ENCODE results near the gene KRTAP5-5. TPM values are rescaled to one million over a fixed set of nuclear protein-coding genes. Genes with fewer than 3 reads are reported as not detected.

Gene KRTAP5-5
- total RNA-seq, 1 experiment from 2014 or later, result not detected

GRCh38 chr11:1630271-1630670, 696 bp downstream of the KRTAP5-5 start:
- Mint-ChIP-seq H3K27ac (no peak overlapping the region), H3K4me3 (no peak overlapping the region; a peak in 1 of 5 replicates), H3K9me3 (no peaks in the 10 kb centered on the region), H3K36me3 (ENCODE audit: insufficient read depth in 1 of 3, low read depth in 3 of 3) (no peaks in the 10 kb centered on the region), H3K4me1 (peaks cover 6 to 7% of the 10 kb centered on the region in 2 experiments), H3K27me3 (ENCODE audit: low read depth) (peaks cover 70% of the 10 kb centered on the region)
- no peak overlapping the region for H2BK12ac ChIP-seq (ENCODE audit: insufficient read length, low read depth, low read length)
- no peak overlapping the region for H3K14ac ChIP-seq (ENCODE audit: insufficient read depth, low read length)
- H3K79me2 ChIP-seq (ENCODE audit: insufficient read depth, low read length), result no peaks in the 10 kb centered on the region
- H3K79me1 ChIP-seq (ENCODE audit: insufficient read depth, low read depth, low read length, poor library complexity, severe bottlenecking), result no peaks in the 10 kb centered on the region
- no peaks in the 10 kb centered on the region for H3K23me2 ChIP-seq (ENCODE audit: insufficient read length, low read depth, low read length, poor library complexity, severe bottlenecking)
- no peak overlapping the region for H2BK20ac ChIP-seq (ENCODE audit: low read depth, low read length, poor library complexity, severe bottlenecking)
- H4K8ac ChIP-seq (replicated peaks; ENCODE audit: insufficient read length, low read depth, low read length), result no peak overlapping the region
- no peaks in the 10 kb centered on the region for H3K9me3 ChIP-seq (ENCODE audit: control insufficient read depth, low read depth, low read length)
- no peak for TF ChIP-seq CTCF (conservative IDR thresholded peaks at IDR 0.05)
- no peak overlapping the region for H2AFZ ChIP-seq (ENCODE audit: low read length)
- H3K4ac ChIP-seq (ENCODE audit: low read depth, low read length), result no peak overlapping the region
- no peak overlapping the region for H3K27ac ChIP-seq (ENCODE audit: insufficient read length, low read depth, low read length)
- no peak overlapping the region for H2BK120ac ChIP-seq (ENCODE audit: low read depth, low read length, poor library complexity, severe bottlenecking)
- no peaks in the 10 kb centered on the region; the same call in 1 of the 2 replicates for H3K27me3 ChIP-seq (ENCODE audit: insufficient read depth, low read length)
- no peak overlapping the region for H3K23ac ChIP-seq (ENCODE audit: insufficient read length, low read depth, low read length)
- no CpG with 5 or more reads among the region's 2 CpGs for WGBS (ENCODE audit: extremely low coverage, insufficient read length, low lambda C conversion rate)
- H4K91ac ChIP-seq (ENCODE audit: insufficient read length, low read depth, low read length), result no peak overlapping the region
- no peak overlapping the region for H3K9ac ChIP-seq (ENCODE audit: extremely low read depth, insufficient read length, low read length)
- no peaks in the 10 kb centered on the region for H4K20me1 ChIP-seq (ENCODE audit: control insufficient read depth, insufficient read depth, insufficient read length)
- H2BK5ac ChIP-seq (ENCODE audit: insufficient read length, low read length), result no peak overlapping the region
- no peaks in the 10 kb centered on the region; the same call in 1 of the 2 replicates for H3K4me1 ChIP-seq (ENCODE audit: insufficient read depth, low read length)
- no peak overlapping the region for H4K5ac ChIP-seq (ENCODE audit: insufficient read length, low read depth, low read length)
- H3K4me2 ChIP-seq (ENCODE audit: insufficient read depth, insufficient read length, low read length), result no peak overlapping the region
- no peak overlapping the region for H2BK15ac ChIP-seq (ENCODE audit: low read depth, low read length)
- H2AK5ac ChIP-seq (ENCODE audit: insufficient read length, low read length), result no peak overlapping the region
- H3K18ac ChIP-seq (ENCODE audit: insufficient read length, low read depth, low read length), result no peak overlapping the region
- H3K56ac ChIP-seq (ENCODE audit: insufficient read length, low read depth, low read length), result no peak overlapping the region
- H3T11ph ChIP-seq (ENCODE audit: low read length), result no peak overlapping the region
- DNase-seq, result no peak
